D721Med (cell line): Measurements from ENCODE around the gene MGST2.

Experiments
- DNase-seq: peaks from one replicate; pipeline ENCODE4 v3.0.0; 2011; ENCODE audit warnings: low spot score; ENCODE audit not compliant: insufficient read length
- FAIRE-seq: peaks from 2 replicates; lab custom pipeline; 2011; peaks lifted over from hg19 to GRCh38; lab: Jason Lieb, UNC
- CTCF ChIP-seq: IDR thresholded peaks from 2 replicates; pipeline ENCODE4 v1.5.1; 2012; ENCODE audit warnings: mild to moderate bottlenecking, control low read depth; ENCODE audit not compliant: insufficient read depth; ENCODE audit errors: missing control alignments

The MGST2 gene

DNA sequence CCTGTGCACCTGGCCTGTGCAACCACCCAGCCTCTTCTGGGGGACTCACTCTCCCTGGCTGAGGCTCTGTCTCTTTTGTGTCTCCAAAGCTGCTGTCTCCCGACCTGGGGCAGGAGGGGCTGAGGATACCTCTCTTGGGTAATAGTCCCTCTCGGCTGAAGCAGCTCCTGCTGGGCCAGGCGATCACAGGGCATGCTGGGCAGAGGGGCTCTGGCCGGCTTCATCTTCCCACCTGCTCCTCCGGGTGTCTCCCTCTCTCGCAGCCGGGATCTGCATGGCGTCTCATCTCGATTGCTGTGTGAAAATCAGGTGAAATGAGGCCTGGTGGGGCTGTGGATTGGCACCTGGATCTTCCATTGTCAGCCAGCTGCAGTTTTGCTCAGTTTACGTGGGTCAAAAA lies 53.2 kb downstream of the MGST2 start:
- DNase-seq, result no peak
- no peak for TF ChIP-seq CTCF
- FAIRE-seq, result no peak

- DNase-seq, result no peak
- FAIRE-seq, result no peak
- TF ChIP-seq CTCF, result no peak
Measured at GRCh38 chr4:139719381-139720101, 53.9 kb downstream of the MGST2 start.

GRCh38 chr4:139720806-139721205 lies 55.2 kb downstream of the MGST2 start:
- no peak for TF ChIP-seq CTCF
- DNase-seq, result no peak
- FAIRE-seq, result no peak

GRCh38 chr4:139721789-139722188 lies 56.2 kb downstream of the MGST2 start:
- FAIRE-seq (no peak), DNase-seq (no peak)
- TF ChIP-seq CTCF, result no peak

DNA sequence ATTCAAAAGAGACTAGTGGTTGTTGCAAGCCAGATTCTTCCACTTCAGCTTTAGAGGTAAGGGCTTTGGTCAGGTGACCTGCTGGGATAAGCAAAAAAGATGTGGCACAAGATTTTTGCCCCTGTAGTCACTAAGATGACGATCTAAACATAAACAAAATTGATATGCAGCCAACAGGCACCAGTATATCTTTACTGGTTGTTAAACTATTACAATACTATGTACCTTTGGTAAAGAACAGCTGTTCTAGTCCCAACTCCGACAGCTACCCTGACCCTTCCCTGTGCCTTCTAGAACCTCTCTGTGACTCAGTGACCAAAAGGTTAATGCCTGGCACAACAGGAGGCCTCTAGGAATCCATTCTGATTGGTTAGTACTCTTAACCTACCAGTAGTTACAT lies 59.6 kb downstream of the MGST2 start:
- DNase-seq (no peak), FAIRE-seq (no peak)
- TF ChIP-seq CTCF, result no peak

DNA sequence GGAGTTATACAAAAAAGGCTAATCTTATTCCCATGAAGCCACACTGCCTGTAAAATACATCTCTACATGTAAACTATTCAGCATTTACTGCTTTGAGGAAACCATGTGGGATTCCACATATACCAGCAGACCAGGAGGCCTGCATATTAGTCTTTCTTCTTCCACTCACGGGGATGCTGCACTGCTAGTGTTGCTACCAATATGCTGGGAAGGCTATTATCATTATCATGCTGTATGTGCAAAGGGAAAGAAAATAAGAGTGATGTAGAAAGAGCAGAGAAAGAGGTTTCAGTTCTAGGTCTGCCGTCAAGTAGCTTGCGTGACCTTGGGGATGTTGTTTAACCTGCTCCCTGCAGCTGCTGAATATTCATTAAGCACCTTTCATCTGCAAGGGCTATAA lies 61.0 kb downstream of the MGST2 start:
- no peak for TF ChIP-seq CTCF
- FAIRE-seq, result no peak
- DNase-seq, result no peak

- FAIRE-seq, result no peak
- no peak for TF ChIP-seq CTCF
- DNase-seq, result no peak
Measured at GRCh38 chr4:139728146-139728545, 62.5 kb downstream of the MGST2 start.
